Astrocyte (in vitro differentiated cells and primary cell): ENCODE measurements around the gene LRRC2. TPM values are rescaled to one million over a fixed set of nuclear protein-coding genes. Genes with fewer than 3 reads are reported as not detected.

Experiments
- DNase-seq: peaks from one replicate; pipeline ENCODE4 v3.0.0-alpha.2; 2010; ENCODE audit warnings: low read depth
- FAIRE-seq: peaks from 2 replicates; lab custom pipeline; 2011; peaks lifted over from hg19 to GRCh38; lab: Jason Lieb, UNC
- H2AFZ ChIP-seq: 2 replicates; pipeline ENCODE4 v1.6.0; 2012; ENCODE audit warnings: low read depth, low read length, inconsistent platforms
- H3K27ac ChIP-seq: 2 replicates; pipeline ENCODE4 v1.5.1; 2011; ENCODE audit warnings: low read depth, low read length, inconsistent platforms
- H3K27me3 ChIP-seq: 2 replicates; pipeline ENCODE4 v1.6.0; 2011; ENCODE audit warnings: low read length, inconsistent platforms; ENCODE audit not compliant: insufficient read depth
- H3K36me3 ChIP-seq: 2 replicates; pipeline ENCODE4 v1.5.1; 2011; ENCODE audit warnings: low read length, inconsistent platforms; ENCODE audit not compliant: insufficient read depth
- H3K4me1 ChIP-seq: 2 replicates; pipeline ENCODE4 v1.5.1; 2011; ENCODE audit warnings: low read length, inconsistent platforms; ENCODE audit not compliant: insufficient read depth
- H3K4me2 ChIP-seq: 2 replicates; pipeline ENCODE4 v1.6.0; 2012; ENCODE audit warnings: low read length, inconsistent platforms
- H3K4me3 ChIP-seq: 2 replicates; pipeline ENCODE4 v1.5.1; 2011; ENCODE audit warnings: low read depth, mild to moderate bottlenecking, low read length, inconsistent platforms; ENCODE audit not compliant: insufficient read depth
- H3K79me2 ChIP-seq: 2 replicates; pipeline ENCODE4 v1.6.0; 2012; ENCODE audit warnings: mild to moderate bottlenecking, low read length, inconsistent platforms; ENCODE audit not compliant: insufficient read depth
- H3K9ac ChIP-seq: 2 replicates; pipeline ENCODE4 v1.6.0; 2012; ENCODE audit warnings: mild to moderate bottlenecking, low read length, inconsistent platforms
- H3K9me3 ChIP-seq: 2 replicates; pipeline ENCODE4 v1.5.1; 2012; ENCODE audit warnings: low read depth, mild to moderate bottlenecking, low read length, inconsistent platforms; ENCODE audit not compliant: insufficient read depth
- H4K20me1 ChIP-seq: 2 replicates; pipeline ENCODE4 v1.6.0; 2012; ENCODE audit warnings: low read length, inconsistent platforms; ENCODE audit not compliant: insufficient read depth
- H3K27ac Mint-ChIP-seq: one replicate; pipeline ENCODE4 v1.8.0; 2021; ENCODE audit warnings: mild to moderate bottlenecking, mixed read lengths; ENCODE audit not compliant: unreplicated experiment
- H3K27me3 Mint-ChIP-seq: one replicate; pipeline ENCODE4 v1.8.0; 2021; ENCODE audit warnings: low read depth, mixed read lengths; ENCODE audit not compliant: unreplicated experiment
- H3K36me3 Mint-ChIP-seq: one replicate; pipeline ENCODE4 v1.8.0; 2021; ENCODE audit warnings: low read depth, mixed read lengths; ENCODE audit not compliant: unreplicated experiment
- H3K4me1 Mint-ChIP-seq: one replicate; pipeline ENCODE4 v1.8.0; 2021; ENCODE audit warnings: low read depth, mixed read lengths; ENCODE audit not compliant: unreplicated experiment
- H3K4me3 Mint-ChIP-seq: one replicate; pipeline ENCODE4 v1.8.0; 2021; ENCODE audit warnings: mild to moderate bottlenecking, moderate library complexity, mixed read lengths; ENCODE audit not compliant: unreplicated experiment
- H3K9me3 Mint-ChIP-seq: one replicate; pipeline ENCODE4 v1.8.0; 2021; ENCODE audit warnings: mild to moderate bottlenecking, mixed read lengths; ENCODE audit not compliant: unreplicated experiment
- CTCF ChIP-seq: IDR thresholded peaks from 2 replicates; pipeline ENCODE4 v1.5.1; 2011; ENCODE audit warnings: low read depth, mild to moderate bottlenecking, inconsistent platforms, low read length, moderate library complexity; ENCODE audit not compliant: insufficient read depth
- EZH2 ChIP-seq: IDR thresholded peaks from 2 replicates; pipeline ENCODE4 v1.6.1; 2012; ENCODE audit warnings: mild to moderate bottlenecking, low read length, inconsistent platforms; ENCODE audit not compliant: insufficient read depth
- total RNA-seq: library from RNA; stranded (reverse); gene quantifications from 2 replicates; pipeline ENCODE4 v1.2.1, GENCODE V29; 2021

LRRC2 gene
- total RNA-seq, 1 donor from 2014 or later, result 0.32 TPM

- H3K9me3 Mint-ChIP-seq, result no peaks in the 10 kb centered on the region
- Histone ChIP-seq H2AFZ (peak overlapping the region; percentile 11), H3K27me3 (peaks cover 45% of the 10 kb centered on the region), H3K27ac (no peak overlapping the region), H3K9me3 (no peaks in the 10 kb centered on the region), H3K4me2 (no peak overlapping the region), H3K9ac (no peak overlapping the region), H3K79me2 (no peaks in the 10 kb centered on the region), H3K4me3 (no peak overlapping the region), H3K36me3 (no peaks in the 10 kb centered on the region), H4K20me1 (no peaks in the 10 kb centered on the region), H3K4me1 (no peaks in the 10 kb centered on the region)
- DNase-seq (no peak), FAIRE-seq (no peak)
- H3K4me1 Mint-ChIP-seq, result peaks cover 13% of the 10 kb centered on the region
- H3K4me3 Mint-ChIP-seq, result no peak overlapping the region
- peaks cover 58% of the 10 kb centered on the region for H3K27me3 Mint-ChIP-seq
- no peak overlapping the region for H3K27ac Mint-ChIP-seq
- no peaks in the 10 kb centered on the region for H3K36me3 Mint-ChIP-seq
- TF ChIP-seq EZH2 (no peak), CTCF (no peak)
These were observed 10.8 kb upstream of the LRRC2 start for GRCh38 chr3:46576879-46577278.

- DNase-seq (no peak), FAIRE-seq (no peak)
- H3K27ac ChIP-seq, result no peak overlapping the region
- H3K4me2 ChIP-seq, result no peak overlapping the region
- Mint-ChIP-seq H3K27ac (no peak overlapping the region), H3K4me3 (no peak overlapping the region), H3K4me1 (peaks cover 13% of the 10 kb centered on the region), H3K36me3 (no peaks in the 10 kb centered on the region), H3K27me3 (peaks cover 58% of the 10 kb centered on the region), H3K9me3 (no peaks in the 10 kb centered on the region)
- TF ChIP-seq CTCF (no peak), EZH2 (no peak)
- H3K9ac ChIP-seq, result no peak overlapping the region
- no peak overlapping the region for H2AFZ ChIP-seq
- no peaks in the 10 kb centered on the region for H3K79me2 ChIP-seq
- H3K36me3 ChIP-seq, result no peaks in the 10 kb centered on the region
- H4K20me1 ChIP-seq, result no peaks in the 10 kb centered on the region
- H3K4me3 ChIP-seq, result no peak overlapping the region
- no peaks in the 10 kb centered on the region for H3K4me1 ChIP-seq
- H3K9me3 ChIP-seq, result no peaks in the 10 kb centered on the region
- H3K27me3 ChIP-seq, result peaks cover 45% of the 10 kb centered on the region
These were observed 10.3 kb upstream of the LRRC2 start for GRCh38 chr3:46576386-46576785.

GRCh38 chr3:46575577-46576222 lies 9.6 kb upstream of the LRRC2 start:
- no peaks in the 10 kb centered on the region for H4K20me1 ChIP-seq
- Mint-ChIP-seq H3K36me3 (no peaks in the 10 kb centered on the region), H3K27ac (no peak overlapping the region), H3K9me3 (no peaks in the 10 kb centered on the region), H3K4me3 (no peak overlapping the region), H3K4me1 (peaks cover 13% of the 10 kb centered on the region), H3K27me3 (peaks cover 57% of the 10 kb centered on the region)
- no peak overlapping the region for H3K27ac ChIP-seq
- no peak overlapping the region for H3K4me3 ChIP-seq
- no peaks in the 10 kb centered on the region for H3K9me3 ChIP-seq
- FAIRE-seq, result no peak
- no peak overlapping the region for H3K4me2 ChIP-seq
- peaks cover 41% of the 10 kb centered on the region for H3K27me3 ChIP-seq
- no peak overlapping the region for H3K9ac ChIP-seq
- H3K79me2 ChIP-seq, result no peaks in the 10 kb centered on the region
- no peak for DNase-seq
- H3K4me1 ChIP-seq, result no peaks in the 10 kb centered on the region
- H3K36me3 ChIP-seq, result no peaks in the 10 kb centered on the region
- H2AFZ ChIP-seq, result no peak overlapping the region
- TF ChIP-seq CTCF, result no peak
- TF ChIP-seq EZH2, result no peak
